ENCODE data around the gene ZNF446. TPM values are rescaled to one million over a fixed set of nuclear protein-coding genes. Genes with fewer than 3 reads are reported as not detected.

ZNF446 gene
- total RNA-seq, 2 donors from 2014 or later: 7.9 to 10.0 TPM

GRCh38 chr19:58455306-58455705 is 20.8 kb upstream of the ZNF446 start:
- no peak overlapping the region for H3K4me3 ChIP-seq
- no peak overlapping the region for H3K27ac ChIP-seq
- peaks cover 0 to 11% of the 10 kb centered on the region in 2 donors for H3K4me1 ChIP-seq
- H3K27me3 ChIP-seq: no peaks in the 10 kb centered on the region
- no peak for TF ChIP-seq CTCF (IDR thresholded peaks at IDR 0.05)
- H3K9me3 ChIP-seq: no peaks in the 10 kb centered on the region
- DNase-seq (ENCODE audit: low spot score): no peak
- H3K36me3 ChIP-seq: peaks cover 8% of the 10 kb centered on the region

GRCh38 chr19:58456111-58456510 is 20.0 kb upstream of the ZNF446 start:
- Histone ChIP-seq H3K36me3 (peaks cover 8% of the 10 kb centered on the region), H3K27ac (no peak overlapping the region), H3K4me1 (peaks cover 0 to 8% of the 10 kb centered on the region in 2 donors), H3K27me3 (no peaks in the 10 kb centered on the region), H3K9me3 (no peaks in the 10 kb centered on the region), H3K4me3 (no peak overlapping the region)
- no peak for TF ChIP-seq CTCF (IDR thresholded peaks at IDR 0.05)
- no peak for DNase-seq (ENCODE audit: low spot score)

GRCh38 chr19:58460039-58460438 is 16.1 kb upstream of the ZNF446 start:
- H3K27ac ChIP-seq: no peak overlapping the region
- H3K27me3 ChIP-seq: no peaks in the 10 kb centered on the region
- DNase-seq (ENCODE audit: low spot score): no peak
- no peaks in the 10 kb centered on the region for H3K4me1 ChIP-seq
- H3K9me3 ChIP-seq: no peaks in the 10 kb centered on the region
- no peak overlapping the region for H3K4me3 ChIP-seq
- no peak for TF ChIP-seq CTCF (IDR thresholded peaks at IDR 0.05)
- H3K36me3 ChIP-seq: peaks cover 8% of the 10 kb centered on the region

- Histone ChIP-seq H3K27ac (no peak overlapping the region), H3K27me3 (no peaks in the 10 kb centered on the region), H3K9me3 (no peaks in the 10 kb centered on the region), H3K4me3 (peak overlapping the region; percentile 80 to 87), H3K36me3 (peaks cover 15% of the 10 kb centered on the region), H3K4me1 (peaks cover 0 to 18% of the 10 kb centered on the region in 2 donors)
- TF ChIP-seq CTCF (IDR thresholded peaks at IDR 0.05): no peak
- no peak for DNase-seq (ENCODE audit: low spot score)
Observed at GRCh38 chr19:58466089-58466759, 9.9 kb upstream of the ZNF446 start.

- Histone ChIP-seq H3K9me3 (no peaks in the 10 kb centered on the region), H3K4me1 (peaks cover 0 to 18% of the 10 kb centered on the region in 2 donors), H3K27me3 (no peaks in the 10 kb centered on the region), H3K4me3 (peak within 1 kb of the TSS; percentile 80 to 87), H3K36me3 (peaks cover 20% of the 10 kb centered on the region), H3K27ac (peak within 1 kb of the TSS; percentile 76 to 77)
- TF ChIP-seq CTCF (IDR thresholded peaks at IDR 0.05): no peak
- DNase-seq (ENCODE audit: low spot score): peak; percentile 99
Observed at GRCh38 chr19:58466760-58467589, 9.2 kb upstream of the ZNF446 start, which contains the start of gene ZNF324. Gene ZNF324, plus strand, starts transcription at chr19:58467080. Its CDS starts 2,106 bp downstream, at chr19:58469186.

All from right atrium auricular region (tissue), 2 donors.